Fibroblast of the aortic adventitia (primary cell): Measurements from ENCODE around the gene SMYD5. TPM values are rescaled to one million over a fixed set of nuclear protein-coding genes. Genes with fewer than 3 reads are reported as not detected.

Source experiments
- DNase-seq: peaks from one replicate; pipeline ENCODE4 v3.0.0-alpha.2; 2010; ENCODE audit warnings: low read depth
- H3K4me3 ChIP-seq: 2 replicates; pipeline ENCODE4 v1.5.1; 2011; ENCODE audit warnings: low read depth, mild to moderate bottlenecking, control low read depth, low read length, moderate library complexity
- total RNA-seq: library from RNA; depleted of rRNA; stranded (reverse); fragments of >200 nt; gene quantifications from 2 replicates; pipeline ENCODE4 v1.2.3, GENCODE V29; 2012; ENCODE audit warnings: low replicate concordance
- TF ChIP-seq, protein P1 (sequence below): IDR thresholded peaks from 2 replicates; pipeline ENCODE4 v1.5.1; 2011; ENCODE audit warnings: mild to moderate bottlenecking, low read length, control low read depth, inconsistent platforms; ENCODE audit not compliant: insufficient read depth

Gene SMYD5
- total RNA-seq, 1 donor = 21.1 TPM

DNA sequence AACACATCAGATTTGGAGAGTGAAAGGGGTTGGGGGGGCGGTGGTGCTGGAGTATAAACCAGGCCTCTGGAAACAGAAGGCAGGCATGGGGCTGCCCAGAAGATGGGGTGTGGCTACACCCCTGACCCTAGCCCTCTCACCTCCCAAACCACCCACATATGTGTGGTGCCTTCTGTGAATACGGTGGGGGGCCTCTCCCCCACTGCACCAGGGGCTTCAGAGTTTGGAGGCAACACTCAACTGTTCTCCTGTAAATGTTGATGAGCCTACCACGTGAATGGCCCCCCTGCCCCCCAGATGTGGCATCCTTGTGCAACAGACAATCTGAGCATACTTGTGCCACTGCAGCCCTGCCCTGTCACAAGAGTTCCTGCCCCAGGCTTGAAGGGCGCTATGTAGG, 50.7 kb downstream of the SMYD5 start:
- DNase-seq = no peak
- H3K4me3 ChIP-seq = no peak overlapping the region
- TF ChIP-seq, protein P1, sequence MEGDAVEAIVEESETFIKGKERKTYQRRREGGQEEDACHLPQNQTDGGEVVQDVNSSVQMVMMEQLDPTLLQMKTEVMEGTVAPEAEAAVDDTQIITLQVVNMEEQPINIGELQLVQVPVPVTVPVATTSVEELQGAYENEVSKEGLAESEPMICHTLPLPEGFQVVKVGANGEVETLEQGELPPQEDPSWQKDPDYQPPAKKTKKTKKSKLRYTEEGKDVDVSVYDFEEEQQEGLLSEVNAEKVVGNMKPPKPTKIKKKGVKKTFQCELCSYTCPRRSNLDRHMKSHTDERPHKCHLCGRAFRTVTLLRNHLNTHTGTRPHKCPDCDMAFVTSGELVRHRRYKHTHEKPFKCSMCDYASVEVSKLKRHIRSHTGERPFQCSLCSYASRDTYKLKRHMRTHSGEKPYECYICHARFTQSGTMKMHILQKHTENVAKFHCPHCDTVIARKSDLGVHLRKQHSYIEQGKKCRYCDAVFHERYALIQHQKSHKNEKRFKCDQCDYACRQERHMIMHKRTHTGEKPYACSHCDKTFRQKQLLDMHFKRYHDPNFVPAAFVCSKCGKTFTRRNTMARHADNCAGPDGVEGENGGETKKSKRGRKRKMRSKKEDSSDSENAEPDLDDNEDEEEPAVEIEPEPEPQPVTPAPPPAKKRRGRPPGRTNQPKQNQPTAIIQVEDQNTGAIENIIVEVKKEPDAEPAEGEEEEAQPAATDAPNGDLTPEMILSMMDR = no peak

DNA sequence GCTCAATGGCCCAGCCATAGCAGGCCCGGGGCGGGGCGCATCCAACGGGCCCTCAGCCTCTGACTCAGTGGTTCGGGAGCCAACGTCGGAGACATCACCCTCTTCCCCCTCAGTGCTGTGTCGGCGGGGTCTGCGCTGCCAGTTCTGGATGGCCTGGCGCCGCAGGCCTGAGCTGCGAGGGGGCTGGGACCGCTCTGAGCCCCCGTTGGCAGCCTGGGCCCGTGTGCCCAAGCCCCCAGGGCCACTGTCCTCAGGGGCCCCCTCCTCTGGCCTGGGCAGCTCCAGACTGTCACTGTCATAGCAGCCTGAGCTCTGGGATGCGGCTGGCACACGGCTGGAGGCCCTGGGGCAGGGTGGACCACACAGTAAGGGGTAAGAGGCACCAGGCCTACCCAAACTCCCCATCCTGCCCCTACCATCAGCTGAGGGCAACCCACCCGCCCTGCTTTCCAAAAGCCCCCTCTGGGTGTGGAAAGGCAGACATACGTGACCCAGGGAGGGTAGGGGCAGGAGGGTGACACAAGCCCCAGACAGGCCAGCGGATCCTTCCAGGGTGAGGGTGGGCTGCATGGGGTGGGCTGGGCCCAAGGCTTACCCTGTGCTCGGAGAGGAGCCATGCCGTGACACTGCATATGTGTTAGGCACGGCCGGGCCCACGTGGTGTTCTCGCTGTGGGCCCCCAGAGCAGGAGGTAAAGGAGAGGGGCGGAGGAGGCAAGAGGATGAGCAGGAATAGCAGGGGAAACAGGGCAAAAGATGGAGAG, 51.4 kb downstream of the SMYD5 start:
- no peak overlapping the region for H3K4me3 ChIP-seq
- no peak for DNase-seq
- TF ChIP-seq, protein P1 = no peak

DNA sequence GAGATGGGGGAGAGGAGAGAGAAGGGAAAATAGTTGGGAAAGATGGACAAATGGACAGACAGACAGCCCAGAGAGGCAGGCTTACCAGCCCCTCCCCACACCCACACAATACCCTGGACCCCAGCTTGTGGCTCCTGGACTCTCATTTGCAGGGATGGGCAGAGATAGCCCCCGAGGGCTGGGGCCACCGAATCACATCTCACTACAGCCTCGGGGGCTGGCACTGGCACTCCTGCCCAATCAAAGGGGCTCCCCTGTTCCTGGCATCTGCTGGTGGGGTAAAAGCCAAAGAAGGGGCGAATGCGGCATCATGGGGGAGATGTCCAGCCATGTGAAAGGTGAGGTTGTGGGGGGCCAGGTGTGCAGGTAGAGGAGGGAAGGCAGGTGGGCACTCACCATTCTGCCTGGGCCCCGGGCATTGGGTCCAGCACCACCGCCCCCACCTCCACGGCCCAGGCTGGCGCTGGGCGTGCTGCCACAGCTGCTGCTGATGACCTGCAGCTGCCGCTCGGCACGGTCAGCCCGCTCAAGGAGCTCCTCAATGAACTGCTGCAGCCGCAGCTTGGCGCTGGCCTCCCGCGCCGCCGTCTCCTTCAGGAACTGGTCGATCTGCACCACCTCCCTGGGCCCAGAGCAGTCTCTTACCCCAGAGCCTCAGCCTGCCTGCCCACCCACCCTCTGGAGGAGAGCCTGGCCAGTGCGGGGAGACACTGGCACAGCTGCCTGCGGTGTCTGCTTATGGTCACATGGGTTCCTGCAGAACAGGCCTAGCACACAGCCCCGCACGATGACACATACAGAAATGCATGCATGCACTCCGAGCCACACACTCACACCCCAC, 52.2 kb downstream of the SMYD5 start:
- H3K4me3 ChIP-seq = no peak overlapping the region
- TF ChIP-seq, protein P1 = no peak
- DNase-seq = no peak

DNA sequence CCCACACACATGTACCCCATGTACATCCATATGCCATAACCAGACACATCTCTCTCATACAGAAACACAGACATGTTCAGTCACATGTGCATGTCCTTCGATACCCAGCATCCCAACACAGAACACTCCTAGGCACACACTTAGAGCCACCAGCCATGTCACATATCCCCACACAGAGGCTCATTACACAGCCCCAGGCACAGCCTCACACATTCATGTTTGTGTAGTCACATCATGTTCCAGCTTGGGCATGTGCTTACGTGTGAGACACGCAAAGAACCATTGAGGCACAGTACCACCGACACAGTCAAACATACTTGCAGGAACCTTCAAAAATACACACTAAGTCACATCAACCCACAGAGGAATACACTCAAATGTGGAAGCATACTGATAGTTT, 53.0 kb downstream of the SMYD5 start:
- no peak for DNase-seq
- no peak overlapping the region for H3K4me3 ChIP-seq
- TF ChIP-seq, protein P1 = no peak

DNA sequence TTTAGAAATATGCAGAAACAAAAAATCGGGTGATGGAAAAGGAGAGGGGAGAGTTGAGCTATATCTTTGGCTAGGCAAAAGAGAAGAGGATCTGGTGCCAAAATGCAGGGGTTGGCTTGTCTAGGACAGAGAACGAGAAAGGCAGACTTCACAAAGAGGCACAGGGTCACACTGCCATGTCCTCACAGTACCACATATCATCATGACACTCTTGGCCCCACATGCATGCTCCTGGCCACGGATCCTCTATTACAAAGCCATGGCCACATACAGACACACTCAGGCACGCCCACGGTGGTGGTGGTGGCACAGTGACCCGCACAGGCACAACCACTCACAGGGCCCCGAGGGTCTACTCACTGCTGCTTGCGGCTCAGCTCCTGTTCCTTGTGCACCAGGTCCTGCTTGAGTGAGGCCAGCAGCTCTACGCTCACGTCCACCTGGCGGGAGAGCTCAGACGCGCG, 54.4 kb downstream of the SMYD5 start:
- no peak overlapping the region for H3K4me3 ChIP-seq
- TF ChIP-seq, protein P1 = no peak
- DNase-seq = no peak

DNA sequence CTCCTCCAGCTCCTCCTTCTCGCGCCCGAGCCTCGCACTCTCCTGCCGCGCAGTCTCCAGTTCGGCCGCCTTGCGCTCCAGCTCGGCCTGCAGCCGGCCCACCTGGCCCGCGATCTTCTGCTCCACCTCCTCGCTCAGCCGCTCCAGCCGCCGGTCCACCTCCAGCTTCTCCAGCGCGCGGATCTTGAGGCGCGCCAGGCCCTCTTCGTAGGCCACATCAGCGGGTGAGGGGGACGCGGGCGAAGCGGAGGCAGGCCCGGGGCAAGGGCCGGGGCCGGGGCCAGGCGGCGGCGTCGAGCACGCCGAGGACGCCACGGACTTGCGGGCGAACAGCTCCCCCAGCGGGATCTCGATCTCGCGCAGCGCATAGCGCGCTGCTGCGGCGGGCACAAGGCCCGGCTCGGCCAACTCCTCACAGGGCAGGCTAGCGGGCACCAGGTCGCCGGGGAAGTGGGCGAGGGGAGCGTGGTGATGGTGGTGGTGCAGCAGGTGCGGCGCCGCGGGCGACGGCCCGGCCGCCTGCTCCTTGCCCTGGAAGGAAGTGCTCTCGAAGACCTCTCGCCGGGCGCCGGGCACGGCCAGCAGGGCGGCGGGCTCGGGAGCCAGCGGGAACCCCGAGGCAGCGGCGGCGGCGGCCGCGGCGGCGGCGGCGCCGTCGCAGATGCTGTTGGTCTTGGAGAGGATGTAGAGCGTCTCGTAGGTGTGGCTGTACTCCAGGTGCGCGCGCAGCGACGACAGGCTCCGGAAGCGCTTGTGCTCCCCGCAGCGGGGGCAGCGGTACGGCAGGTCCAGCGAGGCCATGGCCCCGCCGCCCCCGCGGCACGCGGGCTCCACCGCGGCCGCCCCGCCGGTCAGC, 55.0 kb downstream of the SMYD5 start:
- no peak overlapping the region for H3K4me3 ChIP-seq
- TF ChIP-seq, protein P1 = no peak
- no peak for DNase-seq
